Hepatocyte (in vitro differentiated cells): ENCODE data around the gene TIMM50.

ENCODE experiments used
- CTCF ChIP-seq: fragments of 200-600 bp; sonication (generic); IDR thresholded peaks from 2 replicates; pipeline ENCODE4 v1.5.1; 2016; ENCODE audit warnings: antibody characterized with exemption, mild to moderate bottlenecking; ENCODE audit not compliant: poor library complexity
- EZH2phosphoT487 ChIP-seq: fragments of 200-600 bp; sonication (generic); IDR thresholded peaks from one replicate; pipeline ENCODE4 v1.6.1; 2018; ENCODE audit warnings: antibody characterized with exemption, mild to moderate bottlenecking, low read depth, moderate library complexity; ENCODE audit not compliant: unreplicated experiment, severe bottlenecking

DNA sequence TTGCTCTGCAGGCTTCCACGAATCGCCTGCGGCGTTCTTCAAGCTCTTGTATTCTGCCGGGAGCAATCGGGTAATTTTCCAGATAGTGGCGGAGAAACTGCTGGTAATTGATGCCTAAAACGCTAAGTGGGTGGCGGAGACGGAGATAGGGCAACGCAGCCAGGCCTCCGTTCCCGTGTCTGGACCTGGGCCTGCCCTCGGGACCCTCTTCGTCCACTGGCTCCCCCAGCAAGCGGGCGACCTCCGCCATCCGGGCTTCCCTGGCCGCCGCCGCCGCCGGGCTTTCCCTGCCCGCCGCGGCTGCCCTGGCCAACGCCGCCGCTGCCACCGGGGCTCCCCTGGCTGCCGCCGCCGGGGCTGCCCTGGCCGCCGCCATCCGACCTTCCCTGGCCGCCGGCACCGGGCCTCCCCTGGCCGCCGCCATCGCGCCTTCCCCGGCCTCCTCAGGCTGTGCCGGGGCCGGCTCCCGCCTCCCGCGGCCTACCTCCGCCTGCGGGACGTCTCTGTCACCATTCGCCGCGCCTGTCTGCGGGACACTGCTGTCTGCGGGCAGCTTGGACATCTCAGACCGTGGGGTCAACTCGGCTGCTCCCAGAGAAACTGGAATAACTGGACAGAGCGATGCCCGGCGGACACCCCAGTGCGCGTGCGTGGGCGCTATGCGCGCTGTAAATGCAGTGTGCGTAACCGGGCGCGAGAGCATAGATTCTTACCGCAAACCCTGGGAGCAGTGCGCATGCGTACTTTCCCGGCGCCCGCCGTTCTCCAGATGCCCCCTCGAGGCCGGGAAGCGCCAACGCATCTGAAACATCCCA, 59.1 kb downstream of the TIMM50 start, which contains the start of gene EID2:
- no peak for TF ChIP-seq EZH2phosphoT487
- TF ChIP-seq CTCF, result peak; percentile 70
